ENCODE results near the gene ZSCAN18. TPM values are rescaled to one million over a fixed set of nuclear protein-coding genes. Genes with fewer than 3 reads are reported as not detected.
"Not testable (repeated sequence)": the region's sequence is repeated elsewhere in the genome, so short reads cannot be mapped to it uniquely, and the experiment has no call there.

ZSCAN18 gene
- total RNA-seq = 100 to 1,000 TPM in 1 of 2 donors, 10 to 100 TPM in 1; 68.7 to 123 TPM
- polyA plus RNA-seq = 10 to 100 TPM; 22.1 to 37.4 TPM
- long read RNA-seq, donor 1, full-length matches to known transcripts = 24 of 24 reads
- long read RNA-seq, donor 1, partial matches to known transcripts = 0 of 24 reads
- long read RNA-seq, donor 1, other reads (novel, unspliced or antisense) = 0 of 24 reads
- long read RNA-seq, donor 2, partial matches to known transcripts = 0 of 6 reads
- long read RNA-seq, donor 2, other reads (novel, unspliced or antisense) = 0 of 6 reads
- long read RNA-seq, donor 3, full-length matches to known transcripts = 7 of 12 reads
- long read RNA-seq, donor 3, partial matches to known transcripts = 5 of 12 reads
- long read RNA-seq, donor 3, other reads (novel, unspliced or antisense) = 0 of 12 reads
- long read RNA-seq, donor 4, full-length matches to known transcripts = 6 of 6 reads
- long read RNA-seq, donor 4, partial matches to known transcripts = 0 of 6 reads
- long read RNA-seq, donor 4, other reads (novel, unspliced or antisense) = 0 of 6 reads
- long read RNA-seq, donor 5, full-length matches to known transcripts = 14 of 21 reads
- long read RNA-seq, donor 5, partial matches to known transcripts = 0 of 21 reads
- long read RNA-seq, donor 5, other reads (novel, unspliced or antisense) = 7 of 21 reads

DNA sequence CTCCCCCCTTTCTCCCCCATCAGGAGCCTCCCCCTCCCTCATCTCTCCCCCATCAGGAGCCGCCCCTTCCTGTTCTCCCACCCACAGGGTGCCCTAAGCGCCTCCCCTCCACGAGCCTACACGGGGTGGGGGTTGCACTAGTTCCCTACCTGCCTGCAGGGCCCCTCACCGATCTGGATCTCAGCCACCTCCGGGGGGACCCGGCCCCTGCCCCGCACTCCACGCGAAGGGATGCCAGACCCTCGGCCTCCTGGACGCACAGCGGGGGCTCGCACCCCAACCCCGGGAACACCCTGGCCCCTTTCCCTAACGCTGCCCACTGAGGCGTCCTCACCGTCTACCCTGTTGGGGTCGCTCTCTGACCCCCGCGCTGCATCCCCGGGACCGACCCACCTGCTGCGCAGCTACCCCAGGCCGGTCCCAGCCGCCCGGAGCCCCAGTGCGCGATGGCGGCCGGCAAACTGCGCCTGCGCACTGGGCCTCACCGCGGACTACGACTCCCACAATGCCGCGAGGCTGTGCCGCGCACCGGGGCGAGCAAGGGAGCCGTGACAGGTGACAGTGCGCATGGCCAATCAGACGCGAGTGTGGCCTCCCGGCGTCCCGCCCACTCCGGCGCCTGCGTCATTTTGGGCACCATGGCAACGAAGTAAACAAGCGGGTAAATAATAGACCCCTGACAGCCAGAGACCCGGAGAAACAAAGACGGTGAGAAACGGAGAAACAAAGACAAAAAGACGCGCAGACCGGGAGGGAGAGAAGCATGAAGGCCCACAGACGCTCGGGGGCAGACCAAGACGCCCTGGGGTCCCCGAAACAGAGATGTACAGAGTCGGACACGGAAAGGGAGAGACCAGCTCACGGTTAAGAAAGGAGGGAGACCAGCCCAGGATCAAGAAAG is at the start of gene ZSCAN18:
TSS of gene ZSCAN18 (minus strand) at position 451 of the 901 bp plus-strand sequence. CDS start 7,964 bp downstream, outside the sequence.
- Histone ChIP-seq H3K4me3 (peak within 1 kb of the TSS; percentile 97), H3K27me3 (ENCODE audit: control insufficient read depth in 3 of 3, insufficient read depth in 3 of 3, low read length in 2 of 3) (no peaks in the 10 kb centered on the region), H3K9me3 (ENCODE audit: control insufficient read depth in 4 of 4, insufficient read depth in 3 of 4, low read length in 3 of 4) (peaks cover 0 to 29% (median 2%) of the 10 kb centered on the region in 4 donors), H3K27ac (ENCODE audit: low read depth in 1 of 2, low read length in 1 of 2) (peak within 1 kb of the TSS; percentile 90 to 99), H3K4me1 (ENCODE audit: control insufficient read depth in 5 of 5, insufficient read depth in 5 of 5, low read length in 5 of 5) (peaks cover 0 to 10% (median 6%) of the 10 kb centered on the region in 5 donors), H3K9ac (ENCODE audit: insufficient read depth in 1 of 2, low read length in 2 of 2) (peak within 1 kb of the TSS; percentile 96 to 100), H3K36me3 (ENCODE audit: control insufficient read depth in 4 of 4, insufficient read depth in 4 of 4, low read length in 4 of 4) (peaks cover 0 to 7% (median 1%) of the 10 kb centered on the region in 4 donors)
- TF ChIP-seq, protein P1, sequence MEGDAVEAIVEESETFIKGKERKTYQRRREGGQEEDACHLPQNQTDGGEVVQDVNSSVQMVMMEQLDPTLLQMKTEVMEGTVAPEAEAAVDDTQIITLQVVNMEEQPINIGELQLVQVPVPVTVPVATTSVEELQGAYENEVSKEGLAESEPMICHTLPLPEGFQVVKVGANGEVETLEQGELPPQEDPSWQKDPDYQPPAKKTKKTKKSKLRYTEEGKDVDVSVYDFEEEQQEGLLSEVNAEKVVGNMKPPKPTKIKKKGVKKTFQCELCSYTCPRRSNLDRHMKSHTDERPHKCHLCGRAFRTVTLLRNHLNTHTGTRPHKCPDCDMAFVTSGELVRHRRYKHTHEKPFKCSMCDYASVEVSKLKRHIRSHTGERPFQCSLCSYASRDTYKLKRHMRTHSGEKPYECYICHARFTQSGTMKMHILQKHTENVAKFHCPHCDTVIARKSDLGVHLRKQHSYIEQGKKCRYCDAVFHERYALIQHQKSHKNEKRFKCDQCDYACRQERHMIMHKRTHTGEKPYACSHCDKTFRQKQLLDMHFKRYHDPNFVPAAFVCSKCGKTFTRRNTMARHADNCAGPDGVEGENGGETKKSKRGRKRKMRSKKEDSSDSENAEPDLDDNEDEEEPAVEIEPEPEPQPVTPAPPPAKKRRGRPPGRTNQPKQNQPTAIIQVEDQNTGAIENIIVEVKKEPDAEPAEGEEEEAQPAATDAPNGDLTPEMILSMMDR (IDR thresholded peaks at IDR 0.05; ENCODE audit: control extremely low read depth, extremely low read depth) = no peak
- ATAC-seq (ENCODE audit: insufficient read depth, low FRiP score) (peak; percentile 99), DNase-seq (peak; percentile 99 to 100 (median 100))
- 1 to 2% methylated on average over 64 to 67 of the region's 67 CpGs for WGBS, 2 donors

DNA sequence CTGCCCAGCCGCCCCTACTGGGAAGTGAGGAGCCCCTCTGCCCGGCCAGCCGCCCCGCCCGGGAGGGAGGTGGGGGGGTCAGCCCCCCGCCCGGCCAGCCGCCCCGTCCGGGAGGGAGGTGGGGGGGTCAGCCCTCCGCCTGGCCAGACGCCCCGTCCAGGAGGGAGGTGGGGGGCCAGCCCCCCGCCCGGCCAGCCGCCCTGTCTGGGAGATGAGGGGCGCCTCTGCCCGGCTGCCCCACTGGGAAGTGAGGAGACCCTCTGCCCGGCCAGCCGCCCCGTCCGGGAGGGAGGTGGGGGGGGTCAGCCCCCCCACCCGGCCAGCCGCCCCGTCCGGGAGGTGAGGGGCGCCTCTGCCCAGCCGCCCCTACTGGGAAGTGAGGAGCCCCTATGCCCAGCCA is 49.4 kb upstream of the ZSCAN18 start:
- H3K9me3 ChIP-seq (ENCODE audit: control insufficient read depth in 4 of 4, insufficient read depth in 3 of 4, low read length in 3 of 4) = peaks cover 2 to 19% (median 10%) of the 10 kb centered on the region in 4 donors
- not testable (repeated sequence) for H3K9ac ChIP-seq (ENCODE audit: insufficient read depth in 1 of 2, low read length in 2 of 2); H3K4me1 ChIP-seq (ENCODE audit: control insufficient read depth in 5 of 5, insufficient read depth in 5 of 5, low read length in 5 of 5); H3K27me3 ChIP-seq (ENCODE audit: control insufficient read depth in 3 of 3, insufficient read depth in 3 of 3, low read length in 2 of 3); H3K4me3 ChIP-seq; H3K27ac ChIP-seq (ENCODE audit: low read depth in 1 of 2, low read length in 1 of 2); ATAC-seq (ENCODE audit: insufficient read depth, low FRiP score); DNase-seq
- peaks cover 3 to 12% (median 7%) of the 10 kb centered on the region in 4 donors for H3K36me3 ChIP-seq (ENCODE audit: control insufficient read depth in 4 of 4, insufficient read depth in 4 of 4, low read length in 4 of 4)
- 90 to 96% methylated on average over 18 to 22 of the region's 28 CpGs for WGBS, 2 donors

- H3K4me3 ChIP-seq = no peak overlapping the region
- H3K4me1 ChIP-seq (ENCODE audit: control insufficient read depth in 5 of 5, insufficient read depth in 5 of 5, low read length in 5 of 5) = peaks cover 0 to 7% (median 5%) of the 10 kb centered on the region in 5 donors
- DNase-seq = no peak
- H3K27me3 ChIP-seq (ENCODE audit: control insufficient read depth in 3 of 3, insufficient read depth in 3 of 3, low read length in 2 of 3) = no peaks in the 10 kb centered on the region
- peaks cover 14 to 26% (median 17%) of the 10 kb centered on the region in 4 donors for H3K36me3 ChIP-seq (ENCODE audit: control insufficient read depth in 4 of 4, insufficient read depth in 4 of 4, low read length in 4 of 4)
- no peak overlapping the region for H3K27ac ChIP-seq (ENCODE audit: low read depth in 1 of 2, low read length in 1 of 2)
- no peak overlapping the region for H3K9ac ChIP-seq (ENCODE audit: insufficient read depth in 1 of 2, low read length in 2 of 2)
- TF ChIP-seq, protein P1 (IDR thresholded peaks at IDR 0.05; ENCODE audit: control extremely low read depth, extremely low read depth) = no peak
- peaks cover 2 to 24% (median 16%) of the 10 kb centered on the region in 4 donors for H3K9me3 ChIP-seq (ENCODE audit: control insufficient read depth in 4 of 4, insufficient read depth in 3 of 4, low read length in 3 of 4)
- no peak for ATAC-seq (ENCODE audit: insufficient read depth, low FRiP score)
- 98 to 99% methylated on average over 3 of the region's 3 CpGs for WGBS, 2 donors
Measured at GRCh38 chr19:58145849-58146248, 47.8 kb upstream of the ZSCAN18 start.

Data from lung (tissue), 16 donors.